RWPE1 (cell line): ENCODE results near the gene ZNF512.

ENCODE experiments used
- CTCF ChIA-PET: fragments of 350-600 bp; sonication (Branson Sonifier 250); formaldehyde crosslinking; extraction: SDS; loops from one replicate; lab custom pipeline; 2021; lab: Yijun Ruan, JAX
- POLR2A ChIA-PET: fragments of 400-600 bp; formaldehyde crosslinking; extraction: SDS; loops from one replicate; lab custom pipeline; 2020; ENCODE audit warnings: antibody characterized with exemption; ENCODE audit not compliant: low non-redundant PET; lab: Yijun Ruan, JAX
- DNase-seq: peaks from one replicate; pipeline ENCODE4 v3.0.0; 2012; ENCODE audit warnings: low spot score
- H3K27ac ChIP-seq: fragments of 450-650 bp; 2 replicates; pipeline ENCODE4 v1.5.1; 2017
- TF ChIP-seq, protein P1 (sequence below): fragments of 450-650 bp; conservative IDR thresholded peaks from 2 replicates; pipeline ENCODE4 v1.5.1; 2017; ENCODE audit warnings: low read depth, mild to moderate bottlenecking

Gene ZNF512

DNA sequence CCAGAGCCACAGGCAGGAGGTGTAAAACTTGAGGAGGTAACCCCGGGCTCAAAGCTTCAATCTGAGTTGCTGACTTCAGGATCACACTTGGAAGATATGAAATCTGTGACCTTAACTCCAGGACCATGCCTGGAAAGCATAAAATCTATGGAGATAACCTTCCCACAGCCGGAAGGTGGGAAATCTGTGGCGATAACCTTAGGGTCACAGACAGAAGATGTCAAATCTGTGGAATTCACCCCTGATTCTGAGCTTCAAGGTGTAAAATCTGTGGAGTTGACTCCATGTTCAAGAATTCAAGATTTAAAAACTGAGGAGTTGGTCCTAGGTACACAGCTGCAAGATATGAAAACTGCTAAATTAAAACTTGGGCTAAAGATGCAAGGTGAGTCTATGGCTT is 11.6 kb upstream of the ZNF512 start:
- TF ChIP-seq, protein P1, sequence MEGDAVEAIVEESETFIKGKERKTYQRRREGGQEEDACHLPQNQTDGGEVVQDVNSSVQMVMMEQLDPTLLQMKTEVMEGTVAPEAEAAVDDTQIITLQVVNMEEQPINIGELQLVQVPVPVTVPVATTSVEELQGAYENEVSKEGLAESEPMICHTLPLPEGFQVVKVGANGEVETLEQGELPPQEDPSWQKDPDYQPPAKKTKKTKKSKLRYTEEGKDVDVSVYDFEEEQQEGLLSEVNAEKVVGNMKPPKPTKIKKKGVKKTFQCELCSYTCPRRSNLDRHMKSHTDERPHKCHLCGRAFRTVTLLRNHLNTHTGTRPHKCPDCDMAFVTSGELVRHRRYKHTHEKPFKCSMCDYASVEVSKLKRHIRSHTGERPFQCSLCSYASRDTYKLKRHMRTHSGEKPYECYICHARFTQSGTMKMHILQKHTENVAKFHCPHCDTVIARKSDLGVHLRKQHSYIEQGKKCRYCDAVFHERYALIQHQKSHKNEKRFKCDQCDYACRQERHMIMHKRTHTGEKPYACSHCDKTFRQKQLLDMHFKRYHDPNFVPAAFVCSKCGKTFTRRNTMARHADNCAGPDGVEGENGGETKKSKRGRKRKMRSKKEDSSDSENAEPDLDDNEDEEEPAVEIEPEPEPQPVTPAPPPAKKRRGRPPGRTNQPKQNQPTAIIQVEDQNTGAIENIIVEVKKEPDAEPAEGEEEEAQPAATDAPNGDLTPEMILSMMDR = no peak
- CTCF ChIA-PET = no interaction called here
- DNase-seq = no peak
- H3K27ac ChIP-seq = no peak overlapping the region
- POLR2A ChIA-PET = no interaction called here

DNA sequence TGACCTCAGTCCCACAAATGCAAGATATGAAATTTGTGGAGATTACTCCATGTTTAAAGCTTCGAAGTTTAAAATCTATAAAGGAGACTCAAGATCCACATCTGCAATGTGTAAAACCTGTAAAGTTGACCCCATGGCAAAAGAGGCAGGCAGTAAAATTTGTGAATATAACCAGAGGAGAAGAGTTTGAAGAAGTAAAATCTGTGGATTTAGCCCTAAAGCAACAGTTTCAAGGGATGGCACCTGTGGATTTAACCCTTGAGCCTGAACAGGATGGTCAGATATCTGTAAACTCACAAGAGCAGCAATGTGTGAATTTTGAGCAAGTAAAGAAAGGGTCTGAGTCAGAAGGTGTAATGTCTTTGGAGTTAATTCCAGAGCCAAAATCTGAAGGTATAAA is 11.2 kb upstream of the ZNF512 start:
- TF ChIP-seq, protein P1 = no peak
- H3K27ac ChIP-seq = no peak overlapping the region
- DNase-seq = no peak
- CTCF ChIA-PET = no interaction called here
- POLR2A ChIA-PET = no interaction called here

DNA sequence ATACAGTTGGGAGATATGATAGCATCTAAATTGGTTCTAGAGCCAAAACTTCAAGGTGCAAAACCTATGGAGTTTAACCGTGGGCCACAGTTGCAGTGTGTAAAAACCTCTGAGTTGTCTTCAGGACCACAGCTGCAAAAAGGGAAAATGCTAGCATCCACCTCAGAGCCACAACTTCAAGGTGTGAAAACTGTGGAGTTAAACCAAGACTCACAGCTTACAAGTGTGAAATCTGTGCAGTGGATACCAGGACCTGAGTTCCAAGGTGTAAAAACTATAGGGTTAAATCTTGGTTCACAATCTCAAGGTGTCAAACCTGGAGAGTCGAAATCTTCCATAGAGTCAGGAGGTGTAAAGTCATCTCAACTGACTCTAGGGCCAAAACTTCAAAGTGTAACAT is 10.4 kb upstream of the ZNF512 start:
- POLR2A ChIA-PET = no interaction called here
- CTCF ChIA-PET = no interaction called here
- TF ChIP-seq, protein P1 = no peak
- DNase-seq = no peak
- no peak overlapping the region for H3K27ac ChIP-seq

DNA sequence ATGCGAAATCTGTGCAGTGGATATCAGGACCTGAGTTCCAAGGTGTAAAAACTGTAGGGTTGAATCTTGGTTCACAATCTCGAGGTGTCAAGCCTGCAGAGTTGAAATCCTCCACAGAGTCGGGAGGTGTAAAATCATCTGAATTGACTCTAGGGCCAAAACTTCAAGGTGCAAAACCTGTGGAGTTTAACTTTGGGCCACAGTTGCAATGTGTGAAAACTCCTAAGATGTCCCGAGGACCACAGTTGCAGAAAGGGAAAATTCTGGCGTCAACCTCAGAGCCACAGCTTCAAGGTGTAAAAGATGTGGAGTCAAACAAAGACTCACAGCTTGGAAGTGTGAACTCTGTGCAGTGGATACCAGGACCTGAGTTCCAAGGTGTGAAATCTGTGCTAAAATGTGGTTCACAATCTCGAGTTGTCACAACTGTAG is 9.8 kb upstream of the ZNF512 start:
- TF ChIP-seq, protein P1 = no peak
- DNase-seq = no peak
- CTCF ChIA-PET = no interaction called here
- H3K27ac ChIP-seq = no peak overlapping the region
- POLR2A ChIA-PET = no interaction called here

DNA sequence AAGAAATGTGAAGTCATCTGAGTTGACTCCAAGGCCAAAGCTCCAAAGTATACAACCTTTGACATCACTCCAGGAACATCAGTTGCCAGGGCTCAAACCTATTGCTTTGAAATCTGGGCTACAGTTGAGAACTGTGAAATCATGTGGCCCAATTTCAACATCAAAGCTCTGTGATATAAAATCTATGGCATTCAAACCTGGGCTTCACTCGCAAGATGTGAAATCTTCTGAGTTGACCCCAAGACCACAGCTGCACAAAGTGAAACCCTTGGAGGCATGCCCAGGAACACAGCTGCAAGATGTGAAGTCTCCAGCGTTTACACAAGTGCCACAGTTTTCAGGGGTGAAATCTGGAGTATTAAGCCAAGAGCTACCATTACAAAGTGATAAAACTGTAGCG is 9.4 kb upstream of the ZNF512 start:
- DNase-seq = no peak
- CTCF ChIA-PET = no interaction called here
- H3K27ac ChIP-seq = no peak overlapping the region
- TF ChIP-seq, protein P1 = no peak
- POLR2A ChIA-PET = no interaction called here

DNA sequence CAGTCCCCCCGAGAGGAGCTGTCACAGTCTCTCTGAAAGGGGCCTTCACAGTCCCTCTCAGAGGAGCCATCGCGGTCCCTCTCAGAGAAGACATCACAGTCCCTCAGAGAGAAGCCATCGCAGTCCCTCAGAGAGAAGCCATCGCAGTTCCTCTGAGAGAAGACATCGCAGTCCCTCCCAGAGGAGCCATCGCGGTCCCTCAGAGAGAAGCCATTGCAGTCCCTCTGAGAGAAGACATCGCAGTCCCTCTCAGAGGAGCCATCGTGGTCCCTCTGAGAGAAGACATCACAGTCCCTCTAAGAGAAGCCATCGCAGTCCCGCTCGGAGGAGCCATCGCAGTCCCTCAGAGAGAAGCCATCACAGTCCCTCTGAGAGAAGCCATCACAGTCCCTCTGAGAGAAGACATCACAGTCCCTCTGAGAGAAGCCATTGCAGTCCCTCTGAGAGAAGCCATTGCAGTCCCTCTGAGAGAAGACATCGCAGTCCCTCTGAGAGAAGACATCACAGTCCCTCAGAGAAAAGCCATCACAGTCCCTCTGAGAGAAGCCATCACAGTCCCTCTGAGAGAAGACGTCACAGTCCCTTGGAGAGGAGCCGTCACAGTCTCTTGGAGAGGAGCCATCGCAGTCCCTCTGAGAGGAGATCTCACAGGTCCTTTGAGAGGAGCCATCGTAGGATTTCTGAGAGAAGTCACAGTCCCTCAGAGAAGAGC is 1.3 kb upstream of the ZNF512 start:
- CTCF ChIA-PET = no interaction called here

More for the DNA sequence above, 1.3 kb upstream of the ZNF512 start:
- POLR2A ChIA-PET = no interaction called here
- TF ChIP-seq, protein P1 = no peak
- H3K27ac ChIP-seq = no peak overlapping the region
- DNase-seq = no peak
